GM12891 (cell line): ENCODE results near the gene SNTG2.

ENCODE experiments used
- DNase-seq: peaks from one replicate; pipeline ENCODE4 v3.0.0; 2011; ENCODE audit warnings: low spot score; ENCODE audit not compliant: insufficient read length
- FAIRE-seq: peaks from 2 replicates; lab custom pipeline; 2011; peaks lifted over from hg19 to GRCh38; lab: Jason Lieb, UNC
- PAX5 ChIP-seq: IDR thresholded peaks from 2 replicates; pipeline ENCODE4 v1.6.1; 2011; ENCODE audit warnings: low read length, moderate library complexity, mild to moderate bottlenecking; ENCODE audit not compliant: insufficient read depth, severe bottlenecking
- POLR2A ChIP-seq: IDR thresholded peaks from 2 replicates; pipeline ENCODE4 v1.6.1; 2011; ENCODE audit warnings: low read depth, low read length, control low read depth
- POLR2AphosphoS5 ChIP-seq: IDR thresholded peaks from 2 replicates; pipeline ENCODE4 v1.6.1; 2011; ENCODE audit warnings: low read depth, low read length, control low read depth
- POU2F2 ChIP-seq: IDR thresholded peaks from 2 replicates; pipeline ENCODE4 v1.6.1; 2011; ENCODE audit warnings: low read depth, mild to moderate bottlenecking, control low read depth, low read length, moderate library complexity
- SPI1 ChIP-seq: IDR thresholded peaks from 2 replicates; pipeline ENCODE4 v1.6.1; 2011; ENCODE audit warnings: low read depth, low read length, control low read depth
- TAF1 ChIP-seq: IDR thresholded peaks from 2 replicates; pipeline ENCODE4 v1.6.1; 2011; ENCODE audit warnings: low read depth, low read length, control low read depth

Gene SNTG2

GRCh38 chr2:1301056-1301455, 350.4 kb downstream of the SNTG2 start:
- FAIRE-seq (no peak), DNase-seq (no peak)
- TF ChIP-seq POLR2A (no peak), PAX5 (no peak), POU2F2 (no peak), POLR2AphosphoS5 (no peak), TAF1 (no peak), SPI1 (no peak)

- no peak for TF ChIP-seq POU2F2
- no peak for TF ChIP-seq POLR2AphosphoS5
- TF ChIP-seq POLR2A: no peak
- TF ChIP-seq PAX5: no peak
- no peak for TF ChIP-seq SPI1
- no peak for TF ChIP-seq TAF1
- FAIRE-seq (no peak), DNase-seq (no peak)
These were observed 354.8 kb downstream of the SNTG2 start for GRCh38 chr2:1305342-1306013.

- TF ChIP-seq POLR2A (no peak), PAX5 (no peak), POU2F2 (no peak), TAF1 (no peak), POLR2AphosphoS5 (no peak), SPI1 (no peak)
- DNase-seq (no peak), FAIRE-seq (no peak)
These were observed 355.5 kb downstream of the SNTG2 start for GRCh38 chr2:1306014-1306686.

- FAIRE-seq (peak; percentile 9), DNase-seq (no peak)
- no peak for TF ChIP-seq POU2F2
- TF ChIP-seq PAX5: no peak
- no peak for TF ChIP-seq TAF1
- no peak for TF ChIP-seq POLR2A
- TF ChIP-seq POLR2AphosphoS5: no peak
- no peak for TF ChIP-seq SPI1
These were observed 356.3 kb downstream of the SNTG2 start for GRCh38 chr2:1306687-1307516.

- no peak for FAIRE-seq
- no peak for DNase-seq
- TF ChIP-seq POU2F2: no peak
- no peak for TF ChIP-seq POLR2AphosphoS5
- TF ChIP-seq PAX5: no peak
- TF ChIP-seq TAF1: no peak
- no peak for TF ChIP-seq POLR2A
- TF ChIP-seq SPI1: no peak
These were observed 357.0 kb downstream of the SNTG2 start for GRCh38 chr2:1307670-1308069.

- TF ChIP-seq POLR2A (no peak), TAF1 (no peak), SPI1 (no peak), PAX5 (no peak), POLR2AphosphoS5 (no peak), POU2F2 (no peak)
- FAIRE-seq: no peak
- no peak for DNase-seq
These were observed 358.0 kb downstream of the SNTG2 start for GRCh38 chr2:1308678-1309077.

GRCh38 chr2:1309507-1309906, 358.9 kb downstream of the SNTG2 start:
- no peak for FAIRE-seq
- TF ChIP-seq PAX5 (no peak), SPI1 (no peak), POU2F2 (no peak), POLR2A (no peak), TAF1 (no peak), POLR2AphosphoS5 (no peak)
- DNase-seq: no peak

- TF ChIP-seq TAF1 (no peak), POU2F2 (no peak), PAX5 (no peak)
- no peak for DNase-seq
- no peak for FAIRE-seq
These were observed 359.6 kb downstream of the SNTG2 start for GRCh38 chr2:1310202-1310601.

GRCh38 chr2:1310866-1311265, 360.2 kb downstream of the SNTG2 start:
- DNase-seq (no peak), FAIRE-seq (no peak)
- TF ChIP-seq POLR2A (no peak), PAX5 (no peak), TAF1 (no peak), POU2F2 (no peak), POLR2AphosphoS5 (no peak), SPI1 (no peak)
